ENCODE data around the gene USP53.
"Not testable (repeated sequence)": the region's sequence is repeated elsewhere in the genome, so short reads cannot be mapped to it uniquely, and the experiment has no call there.

USP53 gene

GRCh38 chr4:119229908-119230687 lies 17.6 kb downstream of the USP53 start:
- DNase-seq, result no peak

DNA sequence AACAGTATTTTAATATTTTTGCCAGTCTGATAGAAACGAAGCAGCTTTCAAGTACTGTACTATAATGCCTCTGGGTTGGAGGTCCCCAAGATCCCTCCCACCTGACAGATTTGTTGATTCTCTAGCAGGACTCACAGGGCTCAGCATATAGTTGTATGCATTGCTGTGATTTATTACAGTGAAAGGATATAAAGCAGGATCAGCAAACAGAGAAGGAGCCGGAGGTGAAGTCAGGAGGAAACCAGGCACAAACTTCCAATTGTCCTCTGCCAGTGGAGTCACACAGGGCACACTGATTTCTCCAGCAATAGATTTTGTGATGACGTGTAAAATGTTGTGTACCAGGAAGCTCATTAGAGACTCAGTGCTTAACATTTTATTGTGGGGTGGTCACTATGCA lies 19.0 kb downstream of the USP53 start:
- DNase-seq, result no peak

- no peak for DNase-seq
Measured at GRCh38 chr4:119232286-119232685, 19.8 kb downstream of the USP53 start.

DNA sequence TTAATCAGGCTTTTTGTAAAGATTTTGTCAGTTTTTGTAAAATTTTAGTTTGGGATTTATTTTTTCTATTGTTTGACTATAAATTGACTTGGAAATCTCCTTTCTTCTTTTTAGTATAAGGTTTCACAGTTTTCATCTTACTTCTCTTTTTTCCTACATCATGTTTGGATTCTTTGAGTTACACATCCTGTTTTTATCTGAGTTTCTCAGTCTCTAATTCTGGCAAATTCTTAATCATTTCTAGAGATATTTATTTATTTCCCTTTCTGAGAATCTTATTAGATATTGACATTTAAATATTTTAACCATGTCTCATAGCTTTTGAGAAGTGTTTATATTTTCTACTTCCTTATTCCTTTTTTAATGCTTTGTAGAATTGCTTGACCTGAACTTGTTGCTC lies 20.7 kb downstream of the USP53 start:
- no peak for DNase-seq

DNA sequence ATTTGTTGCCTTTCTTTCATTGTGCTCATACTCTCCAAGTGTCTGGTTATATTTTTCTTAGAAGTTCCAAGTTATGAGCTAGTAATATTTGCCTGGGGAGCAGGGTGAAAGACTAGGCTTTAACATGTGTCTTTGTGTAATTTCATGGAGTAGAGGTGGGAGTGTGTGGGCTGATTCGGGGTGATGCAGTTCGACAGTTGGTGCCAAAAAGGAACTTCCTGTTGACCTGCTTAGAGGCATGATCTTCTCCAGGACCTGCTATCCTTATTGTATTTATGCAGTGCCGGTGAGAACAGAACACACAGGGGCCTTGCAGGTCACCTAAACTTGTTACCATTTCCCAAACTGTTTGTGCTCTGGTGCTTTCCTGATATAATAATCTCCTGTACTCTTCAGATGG lies 21.2 kb downstream of the USP53 start:
- peak; percentile 38 for DNase-seq

- DNase-seq, result no peak
Measured at GRCh38 chr4:119237201-119237600, 24.7 kb downstream of the USP53 start.

GRCh38 chr4:119237642-119238041 lies 25.1 kb downstream of the USP53 start:
- DNase-seq, result no peak

DNA sequence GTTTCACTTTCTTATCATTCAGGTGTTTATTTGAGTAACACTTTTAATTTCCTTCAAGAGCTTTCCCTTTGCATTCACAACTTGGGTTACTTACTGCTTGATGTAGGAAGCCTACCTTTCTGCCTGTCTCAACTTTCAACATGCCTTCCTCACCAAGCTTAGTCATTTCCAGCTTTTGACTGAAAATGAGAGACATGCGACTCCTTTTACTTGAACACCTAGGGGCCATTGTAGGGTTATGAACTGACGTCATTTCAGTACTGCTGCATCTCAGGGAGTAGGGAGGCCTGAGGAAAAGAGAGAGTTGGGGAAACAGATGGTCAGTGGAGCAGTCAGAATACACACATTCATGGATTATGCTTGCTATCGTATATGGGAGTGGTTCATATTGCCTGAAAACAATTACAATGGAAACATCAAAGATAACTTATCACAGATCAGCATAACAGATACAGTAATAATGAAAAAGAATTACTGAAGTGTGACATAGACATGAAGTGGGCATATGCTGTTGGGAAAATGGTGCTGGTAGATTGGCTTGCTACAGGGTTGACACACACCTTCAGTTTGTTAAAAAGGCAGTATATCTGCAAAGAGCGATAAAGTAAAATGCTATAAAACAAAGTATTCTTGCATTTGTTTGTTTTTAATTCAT lies 25.7 kb downstream of the USP53 start:
- no peak for DNase-seq

DNA sequence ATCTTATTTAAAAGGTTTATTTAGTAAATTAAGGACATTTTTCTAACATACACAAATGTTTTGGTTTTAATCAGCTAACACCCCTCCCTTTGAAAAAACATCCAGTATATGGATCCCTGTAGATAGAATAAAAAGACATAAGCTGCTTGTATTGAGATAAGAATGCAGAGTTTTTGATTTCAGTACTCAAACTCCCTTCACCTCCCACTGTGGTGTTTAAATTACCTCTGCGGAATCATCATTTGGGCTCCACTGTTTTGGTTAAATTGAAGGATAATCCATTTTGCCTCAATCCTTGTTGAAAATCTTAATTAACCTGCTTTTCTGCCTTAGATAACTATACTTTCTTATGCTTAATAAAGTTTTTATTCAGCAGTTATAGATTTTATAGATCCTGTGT lies 27.6 kb downstream of the USP53 start:
- DNase-seq, result no peak

DNA sequence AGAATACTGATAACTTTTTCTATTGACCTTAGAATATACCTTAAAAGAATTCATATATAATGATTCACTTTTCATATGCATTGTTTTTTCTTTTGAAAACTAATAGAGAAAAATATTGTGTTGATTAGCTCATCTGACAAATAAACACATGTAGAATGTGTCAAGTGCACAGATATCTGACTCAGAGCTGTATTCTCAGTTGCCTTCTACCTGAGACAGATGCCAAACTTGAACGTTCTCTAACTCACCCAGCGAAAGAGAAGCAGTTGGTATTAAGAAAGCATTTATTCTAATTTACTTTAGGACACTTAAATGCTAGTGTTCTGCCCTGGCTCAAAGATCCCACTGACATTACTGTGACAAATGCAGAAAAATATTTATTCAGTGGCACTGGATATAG lies 28.1 kb downstream of the USP53 start:
- DNase-seq, result no peak

DNA sequence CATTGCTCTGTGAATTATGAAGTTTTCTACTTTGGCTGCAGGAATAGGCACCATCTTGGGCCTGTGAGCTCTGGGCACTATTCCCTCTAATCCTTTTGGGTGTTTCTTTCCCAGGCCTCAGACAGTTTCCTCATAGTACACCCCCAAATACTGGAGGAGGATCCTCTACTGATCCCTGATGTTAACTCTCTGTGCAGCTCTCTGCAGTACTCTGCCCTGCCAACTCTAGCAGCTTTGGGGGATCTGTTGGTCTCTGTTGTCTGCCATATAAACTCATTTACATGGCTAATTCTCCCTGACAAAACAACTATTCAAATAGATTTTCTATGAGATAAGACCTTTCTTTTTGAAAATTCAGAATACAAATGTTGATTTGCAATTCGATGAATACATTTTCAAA lies 29.9 kb downstream of the USP53 start:
- DNase-seq, result no peak

GRCh38 chr4:119243868-119244267 lies 31.4 kb downstream of the USP53 start:
- DNase-seq, result no peak

- DNase-seq, result no peak
Measured at GRCh38 chr4:119244344-119244743, 31.8 kb downstream of the USP53 start.

DNA sequence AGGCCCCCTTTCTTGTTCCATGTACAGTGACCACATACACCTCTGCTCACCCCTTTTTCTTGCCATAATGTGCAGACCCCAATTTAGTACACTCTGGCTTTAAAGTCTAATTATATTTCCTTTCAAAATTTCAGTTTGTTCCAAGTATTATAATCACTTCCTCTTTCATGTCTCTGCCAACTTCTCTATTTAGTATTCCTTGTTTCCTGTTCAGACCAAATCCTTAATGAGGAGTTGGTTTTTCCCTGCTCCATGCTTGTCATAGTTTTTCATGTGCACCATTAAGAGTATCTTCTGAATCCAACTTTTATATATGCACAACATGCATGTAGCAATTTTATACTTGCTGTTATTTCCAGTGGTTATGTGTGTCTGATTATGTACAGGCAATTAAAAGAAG lies 32.3 kb downstream of the USP53 start:
- peak; percentile 17 for DNase-seq

GRCh38 chr4:119246177-119246733 lies 33.7 kb downstream of the USP53 start:
- no peak for DNase-seq

GRCh38 chr4:119251037-119251436 lies 38.5 kb downstream of the USP53 start:
- DNase-seq, result not testable (repeated sequence)

- not testable (repeated sequence) for DNase-seq
Measured at GRCh38 chr4:119255223-119255622, 42.7 kb downstream of the USP53 start.

DNA sequence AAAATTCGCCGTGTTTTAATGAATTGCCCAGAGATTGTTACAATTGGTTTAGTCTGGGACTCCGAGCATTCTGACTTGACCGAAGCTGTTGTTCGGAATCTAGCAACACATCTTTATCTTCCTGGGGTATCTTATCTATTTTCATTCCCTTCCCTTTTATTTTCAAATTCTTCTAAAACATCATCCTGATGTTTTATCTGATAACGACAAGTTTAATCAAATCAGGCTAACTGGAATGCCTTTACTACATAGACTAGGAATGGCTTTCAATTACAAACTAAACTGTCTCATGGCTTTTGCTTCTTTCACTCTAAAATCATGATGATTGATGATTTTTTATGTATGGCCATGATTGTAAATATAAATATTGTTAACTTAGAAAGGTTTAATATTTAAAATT lies 48.0 kb downstream of the USP53 start:
- no peak for DNase-seq

DNA sequence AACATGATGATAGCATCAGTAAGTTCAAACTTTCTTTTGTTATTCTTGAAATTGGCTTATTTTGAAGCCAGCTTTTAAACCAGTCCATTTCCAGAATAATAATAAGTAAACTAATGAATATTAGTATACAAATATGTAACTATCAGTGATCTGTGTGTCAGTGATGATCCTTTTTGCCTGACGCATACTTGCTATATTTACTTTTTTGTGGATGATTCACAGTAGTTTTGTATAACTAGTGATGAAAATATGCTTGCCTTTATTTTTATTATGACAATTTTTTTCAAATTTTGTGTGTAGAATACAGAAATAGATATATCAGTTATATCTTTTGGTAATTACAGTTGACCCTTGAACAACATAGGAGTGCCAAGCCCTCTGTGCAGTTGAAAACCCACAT lies 49.5 kb downstream of the USP53 start:
- DNase-seq, result no peak

- DNase-seq, result no peak
Measured at GRCh38 chr4:119264743-119265142, 52.2 kb downstream of the USP53 start.

- DNase-seq, result no peak
Measured at GRCh38 chr4:119266153-119266552, 53.6 kb downstream of the USP53 start.

DNA sequence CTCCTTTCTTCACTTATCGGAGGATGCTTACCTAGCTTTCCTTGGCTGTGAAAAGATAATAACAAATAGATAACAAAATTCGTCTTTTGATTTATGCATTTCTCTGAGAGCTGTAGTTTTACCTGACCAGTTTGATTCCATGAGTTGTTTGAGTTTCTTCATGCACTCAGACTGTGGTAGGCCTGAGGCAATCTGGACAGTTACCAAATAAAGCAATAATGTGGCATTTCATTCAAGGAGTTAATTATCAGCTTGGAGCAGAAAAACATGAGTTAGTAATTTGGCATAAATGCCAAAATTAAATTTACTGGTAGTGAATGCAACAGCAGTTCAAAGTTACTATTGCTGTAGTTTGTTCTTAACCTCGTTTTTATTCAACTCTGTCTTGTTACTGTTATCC lies 56.0 kb downstream of the USP53 start:
- no peak for DNase-seq

- no peak for DNase-seq
Measured at GRCh38 chr4:119271361-119272085, 59.0 kb downstream of the USP53 start.

- not testable (repeated sequence) for DNase-seq
Measured at GRCh38 chr4:119279541-119279940, 67.0 kb downstream of the USP53 start.
